K562 (cell line): ENCODE measurements around the gene UBE2J2. TPM values are rescaled to one million over a fixed set of nuclear protein-coding genes. Genes with fewer than 3 reads are reported as not detected.
A peak's percentile ranks its signal among the peaks of the same experiment; 100 is the strongest.

Experiments
- BDP1 ChIP-seq: IDR thresholded peaks from 3 replicates; pipeline ENCODE4 v1.6.1; 2011; ENCODE audit not compliant: insufficient read length, insufficient read depth
- CBX1 ChIP-seq: sonication (generic); IDR thresholded peaks from 2 replicates; pipeline ENCODE4 v1.6.1; 2016; ENCODE audit warnings: antibody characterized with exemption, low read depth, mild to moderate bottlenecking
- MCM3 ChIP-seq: fragments of 450-650 bp; IDR thresholded peaks from 2 replicates; pipeline ENCODE4 v1.6.1; 2016
- NFATC3 ChIP-seq: fragments of 450-650 bp; IDR thresholded peaks from 2 replicates; pipeline ENCODE4 v1.6.1; 2017; ENCODE audit warnings: mild to moderate bottlenecking
- SREBF2 ChIP-seq: sonication (generic); formaldehyde crosslinking; IDR thresholded peaks from 2 replicates; pipeline ENCODE4 v1.4.0; 2020; ENCODE audit warnings: mild to moderate bottlenecking, missing genetic modification reagents
- TCFL5 ChIP-seq: fragments of 250-450 bp; sonication (Bioruptor Pico); conservative IDR thresholded peaks from 2 replicates; pipeline ENCODE4 v1.6.1; 2021; ENCODE audit warnings: mild to moderate bottlenecking, moderate library complexity, matching md5 sums
- ZNF347 ChIP-seq: fragments of 450-650 bp; formaldehyde crosslinking; IDR thresholded peaks from 2 replicates; pipeline ENCODE4 v1.4.0; 2020; ENCODE audit warnings: low read depth, mild to moderate bottlenecking, moderate library complexity
- ZNF592 ChIP-seq: fragments of 450-650 bp; IDR thresholded peaks from 2 replicates; pipeline ENCODE4 v1.6.1; 2017; ENCODE audit warnings: antibody characterized with exemption, mild to moderate bottlenecking
- ZNF717 ChIP-seq: fragments of 250-450 bp; sonication (Bioruptor Pico); IDR thresholded peaks from 2 replicates; pipeline ENCODE4 v1.5.0; 2021
- ZNF766 ChIP-seq: fragments of 200-800 bp; sonication (Bioruptor generic); conservative IDR thresholded peaks from 2 replicates; pipeline ENCODE4 v1.6.1; 2016; ENCODE audit warnings: missing genetic modification characterization, missing compliant biosample characterization
- polyA plus RNA-seq, 8 experiments: library from polyadenylated mRNA; depleted of rRNA in 4 of 8; stranded (reverse) in 5 of 8; unstranded in 3 of 8; fragments of >200 nt; fragmentation: Nextera tagmentation in 2 of 8; fragmentation: Illumina TruSeq in 1 of 8; extraction: Ambion mirVana in 2 of 8; extraction: Trizol in 1 of 8; gene quantifications; 2 replicates each; pipeline versions ENCODE4 v1.2.1 to v1.2.3, GENCODE V29; 2011 to 2014; ENCODE audit warnings: inconsistent platforms in 1 of 8, missing spikeins in 1 of 8
- total RNA-seq, 7 experiments: library from RNA; depleted of rRNA in 6 of 7; stranded (reverse); fragments of >200 nt in 6 of 7; fragmentation: Illumina TruSeq in 2 of 7; extraction: Trizol in 2 of 7; gene quantifications; 2 replicates each; pipeline versions ENCODE4 v1.2.1 to v1.2.3, GENCODE V29; 2011 to 2021; ENCODE audit warnings: low replicate concordance in 1 of 7
- TF ChIP-seq, protein P1 (sequence below): fragments of 200-600 bp; sonication (generic); IDR thresholded peaks from one replicate; pipeline ENCODE4 v1.6.1; 2012; ENCODE audit warnings: mild to moderate bottlenecking, low read depth, low read length, inconsistent platforms
- TF ChIP-seq, protein P2 (sequence below): IDR thresholded peaks from 2 replicates; pipeline ENCODE4 v1.6.1; 2016; ENCODE audit warnings: missing genetic modification characterization, missing compliant biosample characterization

UBE2J2 gene
- total and polyA plus RNA-seq, 9 of the 15 experiments (the other 6 are each of a cell fraction or from before 2014, with no cell fraction given) = 0.93 to 112 (median 75.5) TPM

DNA sequence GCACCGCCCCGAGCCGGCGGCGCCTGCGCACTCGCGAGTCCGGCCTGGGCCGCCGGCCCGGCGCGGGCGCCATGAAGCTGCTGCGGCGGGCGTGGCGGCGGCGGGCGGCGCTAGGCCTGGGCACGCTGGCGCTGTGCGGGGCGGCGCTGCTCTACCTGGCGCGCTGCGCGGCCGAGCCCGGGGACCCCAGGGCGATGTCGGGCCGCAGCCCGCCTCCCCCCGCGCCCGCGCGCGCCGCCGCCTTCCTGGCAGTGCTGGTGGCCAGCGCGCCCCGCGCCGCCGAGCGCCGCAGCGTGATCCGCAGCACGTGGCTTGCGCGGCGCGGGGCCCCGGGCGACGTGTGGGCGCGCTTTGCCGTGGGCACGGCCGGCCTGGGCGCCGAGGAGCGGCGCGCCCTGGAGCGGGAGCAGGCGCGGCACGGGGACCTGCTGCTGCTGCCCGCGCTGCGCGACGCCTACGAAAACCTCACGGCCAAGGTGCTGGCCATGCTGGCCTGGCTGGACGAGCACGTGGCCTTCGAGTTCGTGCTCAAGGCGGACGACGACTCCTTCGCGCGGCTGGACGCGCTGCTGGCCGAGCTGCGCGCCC, 41.4 kb downstream of the UBE2J2 start, which contains the start of gene B3GALT6 (continued):
- TF ChIP-seq, protein P1, sequence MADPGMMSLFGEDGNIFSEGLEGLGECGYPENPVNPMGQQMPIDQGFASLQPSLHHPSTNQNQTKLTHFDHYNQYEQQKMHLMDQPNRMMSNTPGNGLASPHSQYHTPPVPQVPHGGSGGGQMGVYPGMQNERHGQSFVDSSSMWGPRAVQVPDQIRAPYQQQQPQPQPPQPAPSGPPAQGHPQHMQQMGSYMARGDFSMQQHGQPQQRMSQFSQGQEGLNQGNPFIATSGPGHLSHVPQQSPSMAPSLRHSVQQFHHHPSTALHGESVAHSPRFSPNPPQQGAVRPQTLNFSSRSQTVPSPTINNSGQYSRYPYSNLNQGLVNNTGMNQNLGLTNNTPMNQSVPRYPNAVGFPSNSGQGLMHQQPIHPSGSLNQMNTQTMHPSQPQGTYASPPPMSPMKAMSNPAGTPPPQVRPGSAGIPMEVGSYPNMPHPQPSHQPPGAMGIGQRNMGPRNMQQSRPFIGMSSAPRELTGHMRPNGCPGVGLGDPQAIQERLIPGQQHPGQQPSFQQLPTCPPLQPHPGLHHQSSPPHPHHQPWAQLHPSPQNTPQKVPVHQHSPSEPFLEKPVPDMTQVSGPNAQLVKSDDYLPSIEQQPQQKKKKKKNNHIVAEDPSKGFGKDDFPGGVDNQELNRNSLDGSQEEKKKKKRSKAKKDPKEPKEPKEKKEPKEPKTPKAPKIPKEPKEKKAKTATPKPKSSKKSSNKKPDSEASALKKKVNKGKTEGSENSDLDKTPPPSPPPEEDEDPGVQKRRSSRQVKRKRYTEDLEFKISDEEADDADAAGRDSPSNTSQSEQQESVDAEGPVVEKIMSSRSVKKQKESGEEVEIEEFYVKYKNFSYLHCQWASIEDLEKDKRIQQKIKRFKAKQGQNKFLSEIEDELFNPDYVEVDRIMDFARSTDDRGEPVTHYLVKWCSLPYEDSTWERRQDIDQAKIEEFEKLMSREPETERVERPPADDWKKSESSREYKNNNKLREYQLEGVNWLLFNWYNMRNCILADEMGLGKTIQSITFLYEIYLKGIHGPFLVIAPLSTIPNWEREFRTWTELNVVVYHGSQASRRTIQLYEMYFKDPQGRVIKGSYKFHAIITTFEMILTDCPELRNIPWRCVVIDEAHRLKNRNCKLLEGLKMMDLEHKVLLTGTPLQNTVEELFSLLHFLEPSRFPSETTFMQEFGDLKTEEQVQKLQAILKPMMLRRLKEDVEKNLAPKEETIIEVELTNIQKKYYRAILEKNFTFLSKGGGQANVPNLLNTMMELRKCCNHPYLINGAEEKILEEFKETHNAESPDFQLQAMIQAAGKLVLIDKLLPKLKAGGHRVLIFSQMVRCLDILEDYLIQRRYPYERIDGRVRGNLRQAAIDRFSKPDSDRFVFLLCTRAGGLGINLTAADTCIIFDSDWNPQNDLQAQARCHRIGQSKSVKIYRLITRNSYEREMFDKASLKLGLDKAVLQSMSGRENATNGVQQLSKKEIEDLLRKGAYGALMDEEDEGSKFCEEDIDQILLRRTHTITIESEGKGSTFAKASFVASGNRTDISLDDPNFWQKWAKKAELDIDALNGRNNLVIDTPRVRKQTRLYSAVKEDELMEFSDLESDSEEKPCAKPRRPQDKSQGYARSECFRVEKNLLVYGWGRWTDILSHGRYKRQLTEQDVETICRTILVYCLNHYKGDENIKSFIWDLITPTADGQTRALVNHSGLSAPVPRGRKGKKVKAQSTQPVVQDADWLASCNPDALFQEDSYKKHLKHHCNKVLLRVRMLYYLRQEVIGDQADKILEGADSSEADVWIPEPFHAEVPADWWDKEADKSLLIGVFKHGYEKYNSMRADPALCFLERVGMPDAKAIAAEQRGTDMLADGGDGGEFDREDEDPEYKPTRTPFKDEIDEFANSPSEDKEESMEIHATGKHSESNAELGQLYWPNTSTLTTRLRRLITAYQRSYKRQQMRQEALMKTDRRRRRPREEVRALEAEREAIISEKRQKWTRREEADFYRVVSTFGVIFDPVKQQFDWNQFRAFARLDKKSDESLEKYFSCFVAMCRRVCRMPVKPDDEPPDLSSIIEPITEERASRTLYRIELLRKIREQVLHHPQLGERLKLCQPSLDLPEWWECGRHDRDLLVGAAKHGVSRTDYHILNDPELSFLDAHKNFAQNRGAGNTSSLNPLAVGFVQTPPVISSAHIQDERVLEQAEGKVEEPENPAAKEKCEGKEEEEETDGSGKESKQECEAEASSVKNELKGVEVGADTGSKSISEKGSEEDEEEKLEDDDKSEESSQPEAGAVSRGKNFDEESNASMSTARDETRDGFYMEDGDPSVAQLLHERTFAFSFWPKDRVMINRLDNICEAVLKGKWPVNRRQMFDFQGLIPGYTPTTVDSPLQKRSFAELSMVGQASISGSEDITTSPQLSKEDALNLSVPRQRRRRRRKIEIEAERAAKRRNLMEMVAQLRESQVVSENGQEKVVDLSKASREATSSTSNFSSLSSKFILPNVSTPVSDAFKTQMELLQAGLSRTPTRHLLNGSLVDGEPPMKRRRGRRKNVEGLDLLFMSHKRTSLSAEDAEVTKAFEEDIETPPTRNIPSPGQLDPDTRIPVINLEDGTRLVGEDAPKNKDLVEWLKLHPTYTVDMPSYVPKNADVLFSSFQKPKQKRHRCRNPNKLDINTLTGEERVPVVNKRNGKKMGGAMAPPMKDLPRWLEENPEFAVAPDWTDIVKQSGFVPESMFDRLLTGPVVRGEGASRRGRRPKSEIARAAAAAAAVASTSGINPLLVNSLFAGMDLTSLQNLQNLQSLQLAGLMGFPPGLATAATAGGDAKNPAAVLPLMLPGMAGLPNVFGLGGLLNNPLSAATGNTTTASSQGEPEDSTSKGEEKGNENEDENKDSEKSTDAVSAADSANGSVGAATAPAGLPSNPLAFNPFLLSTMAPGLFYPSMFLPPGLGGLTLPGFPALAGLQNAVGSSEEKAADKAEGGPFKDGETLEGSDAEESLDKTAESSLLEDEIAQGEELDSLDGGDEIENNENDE = no peak
- TF ChIP-seq CBX1 = no peak
- TF ChIP-seq ZNF766 (CRISPR knock-in tag) = peak; percentile 55; the same call in 1 of the 2 replicates
- TF ChIP-seq SREBF2 (CRISPR knock-in tag) = no peak
- TF ChIP-seq BDP1 = no peak
- TF ChIP-seq ZNF717 (CRISPR knock-in tag) = no peak
- TF ChIP-seq ZNF347 (CRISPR knock-in tag) = no peak
- TF ChIP-seq, protein P2, sequence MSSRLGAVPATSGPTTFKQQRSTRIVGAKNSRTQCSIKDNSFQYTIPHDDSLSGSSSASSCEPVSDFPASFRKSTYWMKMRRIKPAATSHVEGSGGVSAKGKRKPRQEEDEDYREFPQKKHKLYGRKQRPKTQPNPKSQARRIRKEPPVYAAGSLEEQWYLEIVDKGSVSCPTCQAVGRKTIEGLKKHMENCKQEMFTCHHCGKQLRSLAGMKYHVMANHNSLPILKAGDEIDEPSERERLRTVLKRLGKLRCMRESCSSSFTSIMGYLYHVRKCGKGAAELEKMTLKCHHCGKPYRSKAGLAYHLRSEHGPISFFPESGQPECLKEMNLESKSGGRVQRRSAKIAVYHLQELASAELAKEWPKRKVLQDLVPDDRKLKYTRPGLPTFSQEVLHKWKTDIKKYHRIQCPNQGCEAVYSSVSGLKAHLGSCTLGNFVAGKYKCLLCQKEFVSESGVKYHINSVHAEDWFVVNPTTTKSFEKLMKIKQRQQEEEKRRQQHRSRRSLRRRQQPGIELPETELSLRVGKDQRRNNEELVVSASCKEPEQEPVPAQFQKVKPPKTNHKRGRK = no peak
- TF ChIP-seq ZNF592 = peak; percentile 98
- no peak for TF ChIP-seq NFATC3
- no peak for TF ChIP-seq MCM3
- no peak for TF ChIP-seq TCFL5 (CRISPR knock-in tag)
